ENCODE measurements around the gene WDR44.

The WDR44 gene

DNA sequence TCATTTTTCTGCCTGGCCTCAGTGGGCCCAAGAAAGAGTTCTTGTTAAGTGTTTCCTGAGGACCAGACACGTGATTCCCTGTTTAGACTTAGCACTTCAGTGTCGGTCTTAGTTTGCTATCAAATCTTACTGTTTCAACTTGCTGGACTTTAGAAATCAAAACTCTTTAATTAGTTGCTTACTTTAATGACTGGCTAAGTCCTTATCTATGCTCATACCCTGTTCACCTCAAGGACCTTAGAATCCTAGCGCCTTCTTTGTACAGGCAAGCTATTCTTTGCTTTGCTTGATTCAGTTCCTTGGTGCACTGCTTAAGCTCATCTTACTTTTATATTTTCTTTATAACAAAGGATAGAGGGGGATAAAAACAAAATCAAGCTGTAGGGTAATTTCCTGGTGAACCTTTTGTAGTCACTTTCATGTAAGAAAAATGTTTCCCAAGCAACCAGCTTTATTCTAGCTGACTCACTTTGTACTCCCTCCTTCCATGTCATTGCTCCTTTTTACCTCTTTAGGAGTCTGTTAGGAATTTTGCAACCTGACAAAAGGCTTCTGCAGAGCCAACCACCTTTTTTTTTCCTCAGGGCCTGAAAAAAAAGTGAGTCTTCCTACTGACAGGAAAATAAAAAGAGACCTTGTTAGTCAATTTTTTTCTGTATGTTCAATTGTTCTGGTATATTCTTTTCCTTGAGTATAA, 14.7 kb downstream of the WDR44 start:
- H3K4me1 ChIP-seq (ENCODE audit: control insufficient read depth, insufficient read depth, low read length) = peaks cover 27% of the 10 kb centered on the region
- no peaks in the 10 kb centered on the region for H3K36me3 ChIP-seq (ENCODE audit: control insufficient read depth, insufficient read depth, low read length)
- H3K27ac ChIP-seq (ENCODE audit: low read depth, low read length) = peak overlapping the region; percentile 44; the same call in 1 of the 2 replicates
- no peaks in the 10 kb centered on the region for H3K27me3 ChIP-seq (ENCODE audit: control insufficient read depth, insufficient read depth, low read length)
- H3K9ac ChIP-seq (ENCODE audit: low read length) = no peak overlapping the region
- H3K9me3 ChIP-seq (ENCODE audit: control insufficient read depth, insufficient read depth, low read depth, low read length) = no peaks in the 10 kb centered on the region
- H3K4me3 ChIP-seq (ENCODE audit: low read depth, low read length) = no peak overlapping the region

DNA sequence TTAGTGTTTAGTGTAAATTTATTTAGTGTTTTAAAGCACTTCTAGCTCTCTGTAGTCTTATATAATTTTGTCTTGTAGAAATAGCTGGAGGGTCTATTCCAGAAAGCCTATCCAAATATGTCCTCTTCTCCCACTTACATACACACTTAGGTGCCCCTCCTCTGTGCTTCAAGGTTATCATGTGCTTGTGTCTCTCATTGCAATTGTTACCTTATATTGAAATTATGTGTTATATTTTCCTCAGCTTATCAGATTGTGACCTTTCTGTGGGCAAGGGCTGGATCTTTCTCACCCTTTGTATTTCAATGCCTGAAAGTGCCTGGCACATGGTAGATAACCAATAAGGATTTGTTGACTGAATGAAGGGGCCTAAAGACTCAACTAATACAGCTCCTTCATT, 18.4 kb downstream of the WDR44 start:
- H3K9ac ChIP-seq (ENCODE audit: low read length) = no peak overlapping the region
- no peak overlapping the region for H3K4me3 ChIP-seq (ENCODE audit: low read depth, low read length)
- no peak overlapping the region for H3K27ac ChIP-seq (ENCODE audit: low read depth, low read length)
- no peaks in the 10 kb centered on the region for H3K27me3 ChIP-seq (ENCODE audit: control insufficient read depth, insufficient read depth, low read length)
- H3K36me3 ChIP-seq (ENCODE audit: control insufficient read depth, insufficient read depth, low read length) = no peaks in the 10 kb centered on the region; the same call in 1 of the 2 replicates
- H3K4me1 ChIP-seq (ENCODE audit: control insufficient read depth, insufficient read depth, low read length) = peaks cover 23% of the 10 kb centered on the region
- no peaks in the 10 kb centered on the region for H3K9me3 ChIP-seq (ENCODE audit: control insufficient read depth, insufficient read depth, low read depth, low read length)

DNA sequence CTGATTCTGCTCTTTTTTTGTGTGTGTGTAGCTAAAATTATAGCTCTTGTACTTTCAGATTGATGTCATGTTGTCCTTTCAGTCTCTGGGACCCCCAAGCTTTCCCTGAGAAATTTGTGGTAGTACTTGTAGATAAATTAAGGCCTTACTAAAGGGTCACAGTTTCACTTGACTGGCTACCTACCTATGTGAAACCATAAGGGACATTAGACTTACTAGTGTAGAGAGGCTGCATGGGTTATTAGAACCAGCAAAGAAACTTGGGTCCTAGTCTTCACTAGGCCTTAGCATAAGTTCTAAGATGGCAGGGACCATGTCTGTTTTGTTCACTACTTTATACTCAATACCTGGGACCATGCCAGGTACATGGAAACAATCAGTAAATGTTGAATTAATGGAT, 21.4 kb downstream of the WDR44 start:
- Histone ChIP-seq H3K36me3 (ENCODE audit: control insufficient read depth, insufficient read depth, low read length) (peaks cover 3% of the 10 kb centered on the region; the same call in 1 of the 2 replicates), H3K4me1 (ENCODE audit: control insufficient read depth, insufficient read depth, low read length) (peaks cover 8% of the 10 kb centered on the region), H3K9me3 (ENCODE audit: control insufficient read depth, insufficient read depth, low read depth, low read length) (peaks cover 2% of the 10 kb centered on the region; the same call in 1 of the 2 replicates), H3K27me3 (ENCODE audit: control insufficient read depth, insufficient read depth, low read length) (no peaks in the 10 kb centered on the region), H3K27ac (ENCODE audit: low read depth, low read length) (no peak overlapping the region), H3K9ac (ENCODE audit: low read length) (no peak overlapping the region), H3K4me3 (ENCODE audit: low read depth, low read length) (no peak overlapping the region)

- Histone ChIP-seq H3K36me3 (ENCODE audit: control insufficient read depth, insufficient read depth, low read length) (peaks cover 3% of the 10 kb centered on the region; the same call in 1 of the 2 replicates), H3K9ac (ENCODE audit: low read length) (no peak overlapping the region), H3K27me3 (ENCODE audit: control insufficient read depth, insufficient read depth, low read length) (no peaks in the 10 kb centered on the region), H3K9me3 (ENCODE audit: control insufficient read depth, insufficient read depth, low read depth, low read length) (peaks cover 2% of the 10 kb centered on the region; the same call in 1 of the 2 replicates), H3K4me1 (ENCODE audit: control insufficient read depth, insufficient read depth, low read length) (peaks cover 16% of the 10 kb centered on the region), H3K4me3 (ENCODE audit: low read depth, low read length) (no peak overlapping the region), H3K27ac (ENCODE audit: low read depth, low read length) (no peak overlapping the region)
Measured at GRCh38 chrX:118368398-118368797, 22.5 kb downstream of the WDR44 start.

DNA sequence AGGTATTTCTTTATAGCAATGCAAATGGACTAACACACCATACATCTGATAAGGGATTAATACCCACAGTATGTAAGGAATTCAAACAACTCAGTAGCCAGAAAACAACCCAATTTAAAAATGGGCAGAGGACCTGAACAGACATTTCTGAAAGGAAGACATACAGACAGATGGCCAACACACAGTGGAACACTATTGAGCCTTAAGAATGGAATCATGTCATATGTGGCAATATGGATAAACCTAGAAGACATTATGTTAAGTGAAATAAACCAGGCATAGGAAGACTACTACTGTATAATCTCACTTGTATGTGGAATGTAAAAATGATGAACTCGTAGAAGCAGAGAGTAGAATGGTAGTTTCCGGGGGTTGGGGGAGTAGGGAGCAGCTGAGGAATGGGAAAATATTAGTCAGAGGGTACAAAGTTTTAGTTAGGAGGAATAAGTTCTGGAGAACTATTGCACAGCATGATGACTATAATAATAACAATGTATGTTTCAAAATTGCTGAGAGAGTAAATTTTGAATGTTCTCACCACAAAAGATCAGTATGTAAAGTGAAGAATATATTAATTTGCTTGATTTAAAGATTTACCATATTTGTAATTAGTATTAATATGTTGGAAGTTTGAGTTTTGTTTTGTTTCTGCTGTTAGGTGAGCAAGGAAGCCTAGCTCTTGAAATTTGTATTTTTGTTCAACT, 25.2 kb downstream of the WDR44 start:
- Histone ChIP-seq H3K27me3 (ENCODE audit: control insufficient read depth, insufficient read depth, low read length) (no peaks in the 10 kb centered on the region), H3K4me1 (ENCODE audit: control insufficient read depth, insufficient read depth, low read length) (peaks cover 12% of the 10 kb centered on the region), H3K4me3 (ENCODE audit: low read depth, low read length) (no peak overlapping the region), H3K9ac (ENCODE audit: low read length) (no peak overlapping the region), H3K27ac (ENCODE audit: low read depth, low read length) (no peak overlapping the region), H3K36me3 (ENCODE audit: control insufficient read depth, insufficient read depth, low read length) (peaks cover 3% of the 10 kb centered on the region; the same call in 1 of the 2 replicates), H3K9me3 (ENCODE audit: control insufficient read depth, insufficient read depth, low read depth, low read length) (peaks cover 2% of the 10 kb centered on the region; the same call in 1 of the 2 replicates)

DNA sequence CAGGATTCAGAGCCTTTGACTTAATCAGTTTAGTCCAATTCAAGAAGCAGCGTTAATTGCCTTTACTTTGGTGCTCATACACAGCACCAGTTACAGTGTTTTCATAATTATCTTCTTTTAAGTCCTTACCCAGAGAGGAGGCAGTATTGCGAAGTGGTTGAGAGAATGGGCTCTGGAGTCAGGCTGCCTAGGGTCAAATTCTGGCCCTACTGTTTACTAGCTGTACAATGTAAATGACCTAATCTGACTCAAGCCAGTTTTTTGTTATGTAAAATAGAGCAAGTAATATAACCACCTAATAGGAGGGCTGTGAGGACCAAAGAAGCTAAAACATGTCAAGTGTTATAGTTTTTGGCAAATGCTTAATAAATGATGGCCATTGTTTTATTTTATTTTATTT, 27.6 kb downstream of the WDR44 start:
- Histone ChIP-seq H3K4me3 (ENCODE audit: low read depth, low read length) (no peak overlapping the region), H3K4me1 (ENCODE audit: control insufficient read depth, insufficient read depth, low read length) (peaks cover 12% of the 10 kb centered on the region), H3K27ac (ENCODE audit: low read depth, low read length) (no peak overlapping the region), H3K9ac (ENCODE audit: low read length) (no peak overlapping the region), H3K27me3 (ENCODE audit: control insufficient read depth, insufficient read depth, low read length) (no peaks in the 10 kb centered on the region), H3K9me3 (ENCODE audit: control insufficient read depth, insufficient read depth, low read depth, low read length) (peaks cover 2% of the 10 kb centered on the region; the same call in 1 of the 2 replicates), H3K36me3 (ENCODE audit: control insufficient read depth, insufficient read depth, low read length) (peaks cover 3% of the 10 kb centered on the region; the same call in 1 of the 2 replicates)

DNA sequence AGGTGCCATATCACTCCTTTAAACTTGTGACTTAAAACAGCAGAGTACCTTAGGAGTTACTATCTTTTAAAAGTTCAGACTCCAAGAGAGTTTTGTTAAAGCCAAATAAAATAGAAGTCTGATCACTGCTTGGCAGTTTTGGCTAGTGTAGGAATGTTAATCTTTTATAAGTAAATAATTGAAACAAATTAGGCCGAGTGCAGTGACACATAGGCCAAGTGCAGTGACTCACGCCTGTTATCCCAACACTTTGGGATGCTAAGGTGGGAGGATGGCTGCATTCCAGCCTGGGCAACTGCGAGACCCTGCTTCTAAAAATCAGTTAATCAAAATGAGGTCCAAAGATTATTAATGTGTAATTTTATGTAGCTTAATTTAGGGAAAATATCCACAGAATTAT, 37.2 kb downstream of the WDR44 start:
- H3K27ac ChIP-seq (ENCODE audit: low read depth, low read length) = no peak overlapping the region
- H3K4me3 ChIP-seq (ENCODE audit: low read depth, low read length) = no peak overlapping the region
- no peaks in the 10 kb centered on the region for H3K9me3 ChIP-seq (ENCODE audit: control insufficient read depth, insufficient read depth, low read depth, low read length)
- H3K4me1 ChIP-seq (ENCODE audit: control insufficient read depth, insufficient read depth, low read length) = no peaks in the 10 kb centered on the region
- peaks cover 8% of the 10 kb centered on the region; the same call in 1 of the 2 replicates for H3K36me3 ChIP-seq (ENCODE audit: control insufficient read depth, insufficient read depth, low read length)
- no peaks in the 10 kb centered on the region for H3K27me3 ChIP-seq (ENCODE audit: control insufficient read depth, insufficient read depth, low read length)
- H3K9ac ChIP-seq (ENCODE audit: low read length) = no peak overlapping the region

DNA sequence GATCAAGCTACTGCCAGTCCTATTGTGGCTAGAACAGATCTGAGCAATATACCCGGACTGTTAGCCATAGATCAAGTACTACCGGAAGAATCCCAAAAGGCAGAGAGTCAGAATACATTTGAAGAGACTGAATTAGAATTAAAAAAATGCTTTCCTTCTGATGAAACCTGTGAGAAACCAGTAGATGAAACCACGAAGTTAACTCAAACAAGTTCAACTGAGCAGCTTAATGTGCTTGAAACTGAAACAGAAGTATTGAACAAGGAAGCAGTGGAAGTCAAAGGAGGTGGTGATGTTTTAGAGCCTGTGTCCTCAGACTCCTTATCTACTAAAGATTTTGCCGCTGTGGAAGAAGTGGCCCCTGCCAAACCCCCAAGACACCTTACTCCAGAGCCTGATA, 46.8 kb downstream of the WDR44 start:
- Histone ChIP-seq H3K36me3 (ENCODE audit: control insufficient read depth, insufficient read depth, low read length) (peaks cover 71% of the 10 kb centered on the region), H3K27ac (ENCODE audit: low read depth, low read length) (no peak overlapping the region), H3K4me1 (ENCODE audit: control insufficient read depth, insufficient read depth, low read length) (no peaks in the 10 kb centered on the region), H3K27me3 (ENCODE audit: control insufficient read depth, insufficient read depth, low read length) (no peaks in the 10 kb centered on the region), H3K4me3 (ENCODE audit: low read depth, low read length) (no peak overlapping the region), H3K9me3 (ENCODE audit: control insufficient read depth, insufficient read depth, low read depth, low read length) (no peaks in the 10 kb centered on the region), H3K9ac (ENCODE audit: low read length) (no peak overlapping the region)

GRCh38 chrX:118396113-118396512, 50.2 kb downstream of the WDR44 start:
- H3K4me1 ChIP-seq (ENCODE audit: control insufficient read depth, insufficient read depth, low read length) = no peaks in the 10 kb centered on the region
- H3K4me3 ChIP-seq (ENCODE audit: low read depth, low read length) = no peak overlapping the region
- H3K36me3 ChIP-seq (ENCODE audit: control insufficient read depth, insufficient read depth, low read length) = peaks cover 81% of the 10 kb centered on the region
- no peaks in the 10 kb centered on the region for H3K27me3 ChIP-seq (ENCODE audit: control insufficient read depth, insufficient read depth, low read length)
- no peak overlapping the region for H3K27ac ChIP-seq (ENCODE audit: low read depth, low read length)
- H3K9ac ChIP-seq (ENCODE audit: low read length) = no peak overlapping the region
- H3K9me3 ChIP-seq (ENCODE audit: control insufficient read depth, insufficient read depth, low read depth, low read length) = no peaks in the 10 kb centered on the region

GRCh38 chrX:118418811-118419251, 72.9 kb downstream of the WDR44 start:
- no peaks in the 10 kb centered on the region for H3K9me3 ChIP-seq (ENCODE audit: control insufficient read depth, insufficient read depth, low read depth, low read length)
- peak overlapping the region; percentile 70; the same call in 1 of the 2 replicates for H3K27ac ChIP-seq (ENCODE audit: low read depth, low read length)
- peak overlapping the region; percentile 20; the same call in 1 of the 2 replicates for H3K4me3 ChIP-seq (ENCODE audit: low read depth, low read length)
- H3K36me3 ChIP-seq (ENCODE audit: control insufficient read depth, insufficient read depth, low read length) = peaks cover 11% of the 10 kb centered on the region; the same call in 1 of the 2 replicates
- H3K4me1 ChIP-seq (ENCODE audit: control insufficient read depth, insufficient read depth, low read length) = peaks cover 22% of the 10 kb centered on the region
- no peaks in the 10 kb centered on the region for H3K27me3 ChIP-seq (ENCODE audit: control insufficient read depth, insufficient read depth, low read length)
- H3K9ac ChIP-seq (ENCODE audit: low read length) = peak overlapping the region; percentile 68

- no peak overlapping the region for H3K27ac ChIP-seq (ENCODE audit: low read depth, low read length)
- peaks cover 16% of the 10 kb centered on the region for H3K36me3 ChIP-seq (ENCODE audit: control insufficient read depth, insufficient read depth, low read length)
- H3K9ac ChIP-seq (ENCODE audit: low read length) = no peak overlapping the region
Measured at GRCh38 chrX:118420462-118420861, 74.6 kb downstream of the WDR44 start.

More at GRCh38 chrX:118420462-118420861, 74.6 kb downstream of the WDR44 start:
- H3K27me3 ChIP-seq (ENCODE audit: control insufficient read depth, insufficient read depth, low read length) = no peaks in the 10 kb centered on the region
- H3K4me3 ChIP-seq (ENCODE audit: low read depth, low read length) = no peak overlapping the region
- no peaks in the 10 kb centered on the region for H3K9me3 ChIP-seq (ENCODE audit: control insufficient read depth, insufficient read depth, low read depth, low read length)
- H3K4me1 ChIP-seq (ENCODE audit: control insufficient read depth, insufficient read depth, low read length) = peaks cover 22% of the 10 kb centered on the region
